Measurements from ENCODE around the gene DLST.
A peak's percentile ranks its signal among the peaks of the same experiment; 100 is the strongest.

Gene DLST

GRCh38 chr14:74881431-74882102 is at the start of gene DLST:
Gene DLST, plus strand, starts transcription at chr14:74881916. Its CDS starts 38 bp downstream, at chr14:74881954.
- DNase-seq, result peak; percentile 88 to 92 (median 91)

GRCh38 chr14:74832849-74833248 is 48.9 kb upstream of the DLST start:
- DNase-seq, result no peak

- no peak for DNase-seq
Measured at GRCh38 chr14:74834692-74835392, 46.9 kb upstream of the DLST start.

- no peak for DNase-seq
Measured at GRCh38 chr14:74835645-74836250, 46.0 kb upstream of the DLST start.

GRCh38 chr14:74836251-74836960 is 45.3 kb upstream of the DLST start:
- DNase-seq, result no peak

- DNase-seq, result no peak
Measured at GRCh38 chr14:74838166-74838565, 43.5 kb upstream of the DLST start.

GRCh38 chr14:74840603-74841030 is 41.1 kb upstream of the DLST start:
- no peak for DNase-seq

- DNase-seq, result no peak
Measured at GRCh38 chr14:74841230-74842207, 40.2 kb upstream of the DLST start.

- no peak for DNase-seq
Measured at GRCh38 chr14:74843653-74844052, 38.1 kb upstream of the DLST start.

- no peak for DNase-seq
Measured at GRCh38 chr14:74846168-74846567, 35.5 kb upstream of the DLST start.

- DNase-seq, result no peak
Measured at GRCh38 chr14:74846968-74847665, 34.6 kb upstream of the DLST start.

GRCh38 chr14:74848768-74849167 is 32.9 kb upstream of the DLST start:
- no peak for DNase-seq

GRCh38 chr14:74852922-74853530 is 28.7 kb upstream of the DLST start:
- DNase-seq, result no peak

- DNase-seq, result no peak
Measured at GRCh38 chr14:74853581-74853980, 28.1 kb upstream of the DLST start.

GRCh38 chr14:74855021-74855420 is 26.7 kb upstream of the DLST start:
- no peak for DNase-seq

- DNase-seq, result peak in 1 of 3 experiments; percentile 5
Measured at GRCh38 chr14:74855945-74856344, 25.8 kb upstream of the DLST start.

GRCh38 chr14:74856366-74856765 is 25.4 kb upstream of the DLST start:
- DNase-seq, result peak in 1 of 3 experiments; percentile 33

- no peak for DNase-seq
Measured at GRCh38 chr14:74858022-74858421, 23.7 kb upstream of the DLST start.

- DNase-seq, result no peak
Measured at GRCh38 chr14:74859757-74860552, 21.8 kb upstream of the DLST start.
